ENCODE results near the gene LAIR1.

The LAIR1 gene

DNA sequence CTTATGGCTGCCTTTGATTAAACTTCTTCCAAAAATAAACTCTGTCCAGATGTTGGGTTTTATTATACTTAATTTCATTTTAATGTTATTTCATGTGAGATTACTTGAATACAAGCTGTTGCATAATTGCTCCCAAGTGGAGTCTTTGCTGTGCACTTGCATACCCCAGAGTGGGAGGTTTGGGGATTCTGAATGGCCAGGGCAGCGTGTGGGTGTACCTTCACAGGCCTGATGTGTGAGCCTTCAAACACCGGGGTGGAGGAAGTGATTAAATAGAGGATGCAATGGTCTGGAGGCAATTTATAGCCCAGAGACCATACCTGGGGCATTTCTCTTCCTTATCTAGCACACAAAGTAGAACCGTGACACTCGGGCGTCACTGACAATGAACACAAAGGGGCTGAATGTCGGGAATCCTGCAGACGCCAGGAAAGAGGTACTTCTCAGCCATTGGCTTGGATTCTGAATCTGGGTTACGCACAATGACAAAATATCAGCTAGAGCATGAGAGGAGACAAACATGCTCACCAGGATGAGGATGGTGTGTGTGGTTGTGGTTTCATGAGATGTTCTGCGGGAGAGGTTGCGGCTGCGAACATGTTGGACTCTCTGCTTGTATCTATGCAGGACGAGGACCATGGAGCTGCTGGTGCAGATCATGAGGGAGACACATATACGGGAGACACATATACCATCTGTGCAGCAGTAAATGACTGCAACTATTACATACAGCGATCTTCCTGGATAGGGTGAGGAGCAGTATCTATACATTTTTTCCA is 44.6 kb downstream of the LAIR1 start:
- Histone ChIP-seq H3K27ac (no peak overlapping the region), H3K36me3 (no peaks in the 10 kb centered on the region), H3K27me3 (peaks cover 0 to 14% of the 10 kb centered on the region in 2 donors), H3K4me3 (no peak overlapping the region), H3K4me1 (no peaks in the 10 kb centered on the region), H3K9me3 (no peaks in the 10 kb centered on the region)
- DNase-seq = peak in 1 of 2 donors; percentile 32
- intact Hi-C loops (cut with DNase I; ENCODE audit: low total_unique reads) = no loop called here
- TF ChIP-seq, protein P1, sequence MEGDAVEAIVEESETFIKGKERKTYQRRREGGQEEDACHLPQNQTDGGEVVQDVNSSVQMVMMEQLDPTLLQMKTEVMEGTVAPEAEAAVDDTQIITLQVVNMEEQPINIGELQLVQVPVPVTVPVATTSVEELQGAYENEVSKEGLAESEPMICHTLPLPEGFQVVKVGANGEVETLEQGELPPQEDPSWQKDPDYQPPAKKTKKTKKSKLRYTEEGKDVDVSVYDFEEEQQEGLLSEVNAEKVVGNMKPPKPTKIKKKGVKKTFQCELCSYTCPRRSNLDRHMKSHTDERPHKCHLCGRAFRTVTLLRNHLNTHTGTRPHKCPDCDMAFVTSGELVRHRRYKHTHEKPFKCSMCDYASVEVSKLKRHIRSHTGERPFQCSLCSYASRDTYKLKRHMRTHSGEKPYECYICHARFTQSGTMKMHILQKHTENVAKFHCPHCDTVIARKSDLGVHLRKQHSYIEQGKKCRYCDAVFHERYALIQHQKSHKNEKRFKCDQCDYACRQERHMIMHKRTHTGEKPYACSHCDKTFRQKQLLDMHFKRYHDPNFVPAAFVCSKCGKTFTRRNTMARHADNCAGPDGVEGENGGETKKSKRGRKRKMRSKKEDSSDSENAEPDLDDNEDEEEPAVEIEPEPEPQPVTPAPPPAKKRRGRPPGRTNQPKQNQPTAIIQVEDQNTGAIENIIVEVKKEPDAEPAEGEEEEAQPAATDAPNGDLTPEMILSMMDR (IDR thresholded peaks at IDR 0.05) = no peak

DNA sequence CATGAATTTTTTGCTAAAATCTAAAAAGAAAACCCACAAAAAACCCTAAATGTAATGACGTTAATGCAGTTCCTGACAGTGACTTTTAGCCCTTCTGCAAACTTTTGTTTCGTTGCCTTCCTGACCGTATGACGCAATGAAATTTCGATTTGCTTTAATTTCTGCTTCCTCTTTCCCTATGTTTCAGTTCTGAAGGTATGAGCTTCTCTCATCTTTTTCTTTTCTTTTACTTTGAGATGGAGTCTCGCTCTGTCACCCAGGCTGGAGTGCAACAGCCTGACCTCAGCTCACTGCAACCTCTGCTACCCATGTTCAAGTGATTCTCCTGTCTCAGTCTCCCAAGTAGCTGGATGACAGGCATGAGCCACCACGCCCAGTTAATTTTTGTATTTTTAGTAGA is 45.7 kb downstream of the LAIR1 start:
- H3K27me3 ChIP-seq = peaks cover 0 to 14% of the 10 kb centered on the region in 2 donors
- no peak overlapping the region for H3K4me3 ChIP-seq
- no peak overlapping the region for H3K27ac ChIP-seq
- TF ChIP-seq, protein P1 (IDR thresholded peaks at IDR 0.05) = no peak
- no peaks in the 10 kb centered on the region for H3K4me1 ChIP-seq
- no peaks in the 10 kb centered on the region for H3K36me3 ChIP-seq
- intact Hi-C loops (cut with DNase I; ENCODE audit: low total_unique reads) = no loop called here
- H3K9me3 ChIP-seq = no peaks in the 10 kb centered on the region
- DNase-seq = peak in 1 of 2 donors; percentile 35

DNA sequence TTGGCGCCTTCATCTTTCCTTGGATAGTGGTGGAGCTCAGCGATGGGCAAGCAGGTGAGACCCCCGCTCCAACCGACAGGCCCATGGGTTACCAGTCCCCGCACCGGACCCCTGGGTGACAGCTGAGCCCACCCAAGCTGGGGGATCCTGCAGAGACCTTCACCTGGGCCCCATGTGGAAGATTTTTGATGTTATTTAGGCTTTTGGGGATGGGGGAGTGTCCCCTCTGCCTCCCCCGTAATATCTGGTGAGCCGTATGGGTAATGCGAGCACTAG is 46.8 kb downstream of the LAIR1 start:
- intact Hi-C loops (cut with DNase I; ENCODE audit: low total_unique reads) = no loop called here
- peak in 1 of 2 donors; percentile 57 for DNase-seq
- Histone ChIP-seq H3K4me3 (no peak overlapping the region), H3K27me3 (peaks cover 0 to 19% of the 10 kb centered on the region in 2 donors), H3K27ac (no peak overlapping the region), H3K4me1 (no peaks in the 10 kb centered on the region), H3K36me3 (no peaks in the 10 kb centered on the region), H3K9me3 (no peaks in the 10 kb centered on the region)
- TF ChIP-seq, protein P1 (IDR thresholded peaks at IDR 0.05) = no peak

DNA sequence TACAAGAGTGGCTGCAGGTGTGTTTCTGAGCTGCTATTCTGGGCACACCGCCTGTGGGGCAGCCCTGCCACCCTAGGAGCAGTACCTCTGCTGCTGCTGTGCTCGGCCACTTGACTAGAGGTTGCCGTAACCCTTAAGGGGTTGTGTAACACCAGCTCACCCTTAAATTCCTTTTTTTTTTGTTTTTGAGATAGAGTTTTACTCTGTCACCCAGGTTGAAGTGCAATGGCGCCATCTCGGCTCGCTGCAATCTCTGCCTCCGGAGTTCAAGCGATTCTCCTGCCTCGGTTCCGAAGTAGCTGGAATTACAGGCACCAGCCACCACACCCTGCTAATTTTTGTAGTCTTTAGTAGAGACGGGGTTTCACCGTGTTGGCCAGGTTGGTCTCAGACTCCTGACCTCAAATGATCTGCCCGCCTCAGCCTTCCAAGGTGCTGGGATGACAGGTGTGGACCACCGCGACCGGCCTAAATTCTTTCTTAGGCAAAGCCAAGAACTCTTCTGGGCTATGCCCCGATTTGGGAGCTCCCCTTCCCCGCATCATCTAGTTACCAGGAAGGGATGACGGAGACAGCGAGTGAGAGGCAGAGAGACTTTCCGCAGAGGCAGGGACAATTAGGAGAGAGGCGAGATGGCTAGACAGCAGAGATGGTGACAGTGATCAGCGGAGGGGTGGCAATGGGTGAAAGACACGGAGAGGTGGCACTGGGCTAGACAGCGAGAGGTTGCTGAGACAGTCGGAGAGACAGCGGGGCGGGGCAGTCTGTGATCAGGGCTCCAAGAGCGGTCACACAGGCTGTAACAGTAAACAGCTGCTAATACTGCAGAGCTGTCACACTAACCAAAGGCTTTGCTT is 47.4 kb downstream of the LAIR1 start:
- no peaks in the 10 kb centered on the region for H3K4me1 ChIP-seq
- peaks cover 0 to 21% of the 10 kb centered on the region in 2 donors for H3K27me3 ChIP-seq
- TF ChIP-seq, protein P1 (IDR thresholded peaks at IDR 0.05) = no peak
- no peak overlapping the region for H3K27ac ChIP-seq
- intact Hi-C loops (cut with DNase I; ENCODE audit: low total_unique reads) = no loop called here
- DNase-seq = peak in 1 of 2 donors; percentile 42
- no peak overlapping the region for H3K4me3 ChIP-seq
- no peaks in the 10 kb centered on the region for H3K36me3 ChIP-seq
- no peaks in the 10 kb centered on the region for H3K9me3 ChIP-seq

DNA sequence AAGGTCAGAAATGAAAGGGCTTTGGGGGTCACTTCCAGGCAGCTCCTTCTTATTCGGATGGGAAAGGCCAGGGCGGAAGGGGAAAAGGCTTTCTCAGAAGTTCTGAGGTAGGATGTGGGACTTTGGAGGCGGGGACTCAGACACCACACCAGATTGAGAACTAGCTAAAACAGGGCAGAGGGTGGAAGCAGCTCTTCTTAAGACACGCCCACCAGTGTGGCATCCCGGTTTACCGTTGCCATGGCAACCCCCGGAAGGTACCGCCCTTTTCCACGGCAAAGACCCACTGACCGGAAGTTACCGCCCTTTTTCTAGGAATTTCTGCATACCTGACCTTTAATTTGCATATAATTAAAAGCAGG is 48.0 kb downstream of the LAIR1 start:
- intact Hi-C loops (cut with DNase I; ENCODE audit: low total_unique reads) = no loop called here
- Histone ChIP-seq H3K27ac (no peak overlapping the region), H3K27me3 (peaks cover 0 to 25% of the 10 kb centered on the region in 2 donors)

More for the DNA sequence above, 48.0 kb downstream of the LAIR1 start:
- TF ChIP-seq, protein P1 (IDR thresholded peaks at IDR 0.05) = no peak
- no peak overlapping the region for H3K4me3 ChIP-seq
- DNase-seq = peak in 1 of 2 donors; percentile 41
- H3K9me3 ChIP-seq = no peaks in the 10 kb centered on the region
- no peaks in the 10 kb centered on the region for H3K4me1 ChIP-seq
- H3K36me3 ChIP-seq = no peaks in the 10 kb centered on the region
